ENCODE measurements around the gene EFNA5.

The EFNA5 gene

DNA sequence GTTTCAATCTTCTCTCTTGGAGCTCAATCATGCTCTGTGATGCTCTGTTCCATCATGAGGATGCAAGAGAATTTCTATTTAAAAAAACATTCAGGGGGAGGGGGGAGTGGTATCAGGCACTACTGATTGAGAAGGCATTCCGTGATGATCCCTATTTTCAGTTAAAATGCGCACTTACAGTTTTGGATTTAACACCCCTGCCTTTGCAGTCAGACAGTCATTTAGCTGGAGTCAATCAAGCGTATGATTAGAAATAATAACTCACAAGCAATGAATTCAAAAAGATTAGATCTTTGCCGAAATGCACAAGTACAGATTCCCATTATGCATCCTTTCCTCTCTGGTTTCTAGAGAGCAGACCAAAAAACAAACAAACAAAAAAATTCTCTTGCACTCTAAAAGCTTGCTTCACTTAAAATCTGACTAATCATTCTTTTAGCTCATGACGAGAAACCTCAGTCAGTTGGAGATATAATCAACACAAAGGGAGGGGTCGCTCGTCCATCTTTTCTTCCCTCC is 55.4 kb downstream of the EFNA5 start:
- Histone ChIP-seq H3K4me1 (ENCODE audit: insufficient read depth, low read length) (peaks cover 34% of the 10 kb centered on the region; the same call in 1 of the 2 replicates), H3K9ac (ENCODE audit: low read depth, low read length) (no peak overlapping the region), H3K9me3 (ENCODE audit: control insufficient read depth, insufficient read depth, low read length) (no peaks in the 10 kb centered on the region), H3K36me3 (ENCODE audit: insufficient read depth, low read length) (no peaks in the 10 kb centered on the region)

GRCh38 chr5:107612541-107612940 is 58.2 kb downstream of the EFNA5 start:
- no peak overlapping the region for H3K9ac ChIP-seq (ENCODE audit: low read depth, low read length)
- no peaks in the 10 kb centered on the region for H3K36me3 ChIP-seq (ENCODE audit: insufficient read depth, low read length)
- peaks cover 37% of the 10 kb centered on the region; the same call in 1 of the 2 replicates for H3K4me1 ChIP-seq (ENCODE audit: insufficient read depth, low read length)
- no peaks in the 10 kb centered on the region for H3K9me3 ChIP-seq (ENCODE audit: control insufficient read depth, insufficient read depth, low read length)

DNA sequence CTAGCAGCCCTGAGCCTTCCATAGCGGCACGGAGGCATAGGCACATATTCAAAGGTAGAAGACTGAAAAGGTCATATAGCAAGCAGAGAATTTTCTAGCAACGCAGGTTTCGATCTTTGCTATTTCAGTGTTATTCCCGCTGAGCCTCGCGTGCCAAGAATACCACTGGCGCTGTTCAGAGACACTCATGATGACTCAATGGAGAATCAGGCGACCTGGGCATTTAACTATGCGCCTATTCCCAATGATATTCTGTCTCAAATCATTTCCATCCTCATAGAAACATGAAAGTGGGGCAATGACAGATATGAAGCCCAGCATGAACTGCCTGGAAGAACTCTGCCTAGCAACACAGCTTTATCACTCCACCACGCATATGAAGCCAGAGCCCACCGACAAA is 59.9 kb downstream of the EFNA5 start:
- H3K9me3 ChIP-seq (ENCODE audit: control insufficient read depth, insufficient read depth, low read length), result no peaks in the 10 kb centered on the region
- no peaks in the 10 kb centered on the region for H3K36me3 ChIP-seq (ENCODE audit: insufficient read depth, low read length)
- H3K9ac ChIP-seq (ENCODE audit: low read depth, low read length), result no peak overlapping the region
- H3K4me1 ChIP-seq (ENCODE audit: insufficient read depth, low read length), result peaks cover 35% of the 10 kb centered on the region

DNA sequence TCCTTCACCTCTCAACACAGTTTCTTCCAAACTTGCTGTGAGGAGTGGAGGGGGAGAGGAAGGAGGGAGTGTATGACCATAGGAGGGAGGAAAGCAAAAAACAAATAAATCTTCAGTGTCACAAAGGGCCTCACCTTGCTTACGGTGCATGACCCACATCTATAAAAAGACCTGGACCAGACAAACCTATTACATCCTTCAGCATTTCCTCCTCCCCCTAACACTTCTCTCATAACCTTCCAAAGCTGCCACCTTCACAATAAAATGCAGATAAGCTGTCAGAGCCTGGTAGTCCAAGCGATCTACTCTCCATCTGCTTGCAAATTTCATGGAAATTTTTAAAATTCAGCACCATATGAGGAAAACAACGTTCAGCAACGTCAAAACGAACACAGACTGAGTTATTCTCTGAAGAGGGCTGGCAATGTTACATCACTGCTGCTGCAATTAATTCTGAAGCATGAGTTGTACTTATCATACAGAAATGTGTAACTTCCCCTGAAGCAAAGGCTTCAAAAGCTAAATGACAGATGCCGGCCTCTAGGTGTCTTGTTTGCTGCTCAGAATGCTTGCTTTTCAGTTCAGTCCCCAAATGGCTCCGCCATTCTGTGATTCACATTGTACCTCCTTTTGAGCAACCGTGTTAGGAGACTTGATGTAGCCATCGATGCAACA is 62.9 kb downstream of the EFNA5 start:
- Histone ChIP-seq H3K36me3 (ENCODE audit: insufficient read depth, low read length) (no peaks in the 10 kb centered on the region), H3K9ac (ENCODE audit: low read depth, low read length) (no peak overlapping the region), H3K9me3 (ENCODE audit: control insufficient read depth, insufficient read depth, low read length) (no peaks in the 10 kb centered on the region), H3K4me1 (ENCODE audit: insufficient read depth, low read length) (peaks cover 49% of the 10 kb centered on the region)

DNA sequence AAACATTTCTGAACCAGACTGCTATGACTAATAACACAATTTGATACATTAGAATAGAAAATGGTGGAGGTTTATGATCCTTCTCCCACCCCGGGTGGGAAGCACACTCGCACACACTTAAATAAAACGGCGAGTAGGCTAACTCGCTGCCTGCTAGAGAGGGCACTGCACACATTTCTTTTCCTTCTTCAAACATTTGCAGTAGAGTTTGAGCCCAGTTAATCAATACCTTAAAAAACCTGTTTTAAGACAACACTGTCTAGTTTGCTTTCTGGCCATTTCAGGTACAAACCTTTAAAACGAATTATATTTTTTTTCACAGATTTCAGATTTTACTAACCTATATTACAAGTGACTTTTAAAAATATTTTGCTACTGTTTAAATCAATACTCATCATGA is 63.5 kb downstream of the EFNA5 start:
- Histone ChIP-seq H3K9ac (ENCODE audit: low read depth, low read length) (no peak overlapping the region), H3K36me3 (ENCODE audit: insufficient read depth, low read length) (no peaks in the 10 kb centered on the region), H3K4me1 (ENCODE audit: insufficient read depth, low read length) (peaks cover 54% of the 10 kb centered on the region), H3K9me3 (ENCODE audit: control insufficient read depth, insufficient read depth, low read length) (no peaks in the 10 kb centered on the region)

DNA sequence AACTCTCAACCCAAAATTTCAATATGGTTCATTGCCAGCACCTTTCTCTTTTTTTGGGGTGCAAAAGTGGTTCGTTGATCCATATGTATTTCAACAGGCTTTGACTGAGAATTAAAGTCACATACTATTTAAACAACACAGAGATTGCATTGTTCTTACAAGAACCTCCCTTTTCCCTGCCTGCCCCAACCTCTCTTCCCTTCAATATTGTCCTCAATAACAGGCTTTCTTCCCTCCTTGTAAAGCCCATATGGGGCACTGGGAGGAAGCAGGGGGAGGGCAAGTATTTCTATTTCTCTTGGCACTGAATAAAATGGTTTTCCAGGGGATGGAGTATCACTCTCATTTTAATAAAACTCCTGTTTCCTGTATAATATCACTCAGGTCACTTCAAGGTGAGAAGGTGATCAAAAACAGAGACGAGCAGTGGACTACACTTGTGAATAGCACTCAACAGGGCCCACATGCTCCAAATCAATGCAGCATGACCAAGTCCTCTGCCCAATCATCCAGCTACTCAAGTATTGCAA is 65.1 kb downstream of the EFNA5 start:
- H3K4me1 ChIP-seq (ENCODE audit: insufficient read depth, low read length), result peaks cover 43% of the 10 kb centered on the region
- H3K9me3 ChIP-seq (ENCODE audit: control insufficient read depth, insufficient read depth, low read length), result no peaks in the 10 kb centered on the region
- H3K36me3 ChIP-seq (ENCODE audit: insufficient read depth, low read length), result no peaks in the 10 kb centered on the region
- no peak overlapping the region for H3K9ac ChIP-seq (ENCODE audit: low read depth, low read length)

DNA sequence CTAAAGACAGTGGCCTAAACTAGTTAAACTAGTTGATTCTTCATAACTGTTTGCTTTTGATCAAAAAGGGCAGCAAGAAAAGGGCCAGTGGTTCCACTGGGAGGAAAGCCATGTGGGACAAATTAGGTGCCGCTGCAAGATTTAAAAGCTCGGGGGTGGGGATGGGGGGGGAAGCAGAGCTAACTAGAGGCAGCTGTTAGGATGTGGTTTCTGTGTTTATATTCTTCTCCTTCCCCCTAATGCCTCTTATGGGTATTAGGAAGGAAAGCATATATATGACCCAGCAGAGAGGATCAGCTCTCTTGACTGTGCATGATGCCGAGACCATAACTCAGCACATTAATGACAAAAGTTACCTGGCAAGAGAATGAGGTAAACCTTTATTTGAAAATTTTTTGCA is 65.7 kb downstream of the EFNA5 start:
- H3K36me3 ChIP-seq (ENCODE audit: insufficient read depth, low read length), result no peaks in the 10 kb centered on the region
- no peak overlapping the region for H3K9ac ChIP-seq (ENCODE audit: low read depth, low read length)
- no peaks in the 10 kb centered on the region for H3K9me3 ChIP-seq (ENCODE audit: control insufficient read depth, insufficient read depth, low read length)
- H3K4me1 ChIP-seq (ENCODE audit: insufficient read depth, low read length), result peaks cover 45% of the 10 kb centered on the region

- Histone ChIP-seq H3K9ac (ENCODE audit: low read depth, low read length) (no peak overlapping the region), H3K4me1 (ENCODE audit: insufficient read depth, low read length) (peaks cover 46% of the 10 kb centered on the region), H3K36me3 (ENCODE audit: insufficient read depth, low read length) (no peaks in the 10 kb centered on the region)
Measured at GRCh38 chr5:107604146-107604910, 66.4 kb downstream of the EFNA5 start.

DNA sequence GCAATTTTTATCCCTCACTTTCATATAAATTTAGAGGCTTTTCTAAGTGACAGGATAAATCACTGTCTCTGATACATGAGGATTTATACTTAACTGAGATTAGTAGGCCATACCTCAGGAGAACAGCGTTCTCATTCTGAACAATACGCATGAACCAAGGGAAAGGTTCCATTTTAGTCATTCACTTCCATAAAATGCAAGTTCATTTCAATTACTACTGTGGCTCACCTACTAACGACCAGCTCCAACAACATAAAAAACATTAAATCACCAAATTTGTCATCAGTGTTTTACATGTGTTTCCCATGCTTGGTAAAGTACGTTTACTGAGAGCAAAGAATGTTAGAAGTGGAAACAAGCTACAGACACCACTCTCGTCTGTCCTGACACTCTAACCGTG is 67.4 kb downstream of the EFNA5 start:
- peaks cover 46% of the 10 kb centered on the region for H3K4me1 ChIP-seq (ENCODE audit: insufficient read depth, low read length)
- H3K9me3 ChIP-seq (ENCODE audit: control insufficient read depth, insufficient read depth, low read length), result no peaks in the 10 kb centered on the region
- no peak overlapping the region for H3K9ac ChIP-seq (ENCODE audit: low read depth, low read length)
- no peaks in the 10 kb centered on the region for H3K36me3 ChIP-seq (ENCODE audit: insufficient read depth, low read length)

More at GRCh38 chr5:107604146-107604910, 66.4 kb downstream of the EFNA5 start:
- H3K9me3 ChIP-seq (ENCODE audit: control insufficient read depth, insufficient read depth, low read length), result no peaks in the 10 kb centered on the region

GRCh38 chr5:107602896-107603295 is 67.8 kb downstream of the EFNA5 start:
- H3K9me3 ChIP-seq (ENCODE audit: control insufficient read depth, insufficient read depth, low read length), result no peaks in the 10 kb centered on the region

DNA sequence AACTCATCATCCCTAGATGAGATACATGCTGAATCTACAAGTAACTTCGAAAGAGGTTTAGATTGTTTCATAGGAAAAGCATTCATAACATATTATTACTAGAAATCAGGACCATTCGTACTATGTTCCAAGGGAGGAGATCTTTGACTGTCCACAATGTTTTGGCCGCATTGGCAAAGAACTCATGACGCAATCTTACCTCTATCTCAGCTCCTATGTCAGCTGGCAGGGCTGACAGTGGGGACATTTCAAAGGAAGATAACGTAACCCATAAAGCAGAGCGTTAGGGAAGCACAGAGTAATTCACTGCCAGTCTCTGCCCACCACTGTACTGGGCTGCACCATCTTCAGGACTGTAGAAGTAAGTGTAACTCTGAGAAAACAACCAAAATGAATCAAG is 69.7 kb downstream of the EFNA5 start:
- H3K36me3 ChIP-seq (ENCODE audit: insufficient read depth, low read length), result no peaks in the 10 kb centered on the region
- no peak overlapping the region for H3K9ac ChIP-seq (ENCODE audit: low read depth, low read length)
- peaks cover 33% of the 10 kb centered on the region for H3K4me1 ChIP-seq (ENCODE audit: insufficient read depth, low read length)

More at GRCh38 chr5:107602896-107603295, 67.8 kb downstream of the EFNA5 start:
- Histone ChIP-seq H3K9ac (ENCODE audit: low read depth, low read length) (no peak overlapping the region), H3K36me3 (ENCODE audit: insufficient read depth, low read length) (no peaks in the 10 kb centered on the region), H3K4me1 (ENCODE audit: insufficient read depth, low read length) (peaks cover 42% of the 10 kb centered on the region)

DNA sequence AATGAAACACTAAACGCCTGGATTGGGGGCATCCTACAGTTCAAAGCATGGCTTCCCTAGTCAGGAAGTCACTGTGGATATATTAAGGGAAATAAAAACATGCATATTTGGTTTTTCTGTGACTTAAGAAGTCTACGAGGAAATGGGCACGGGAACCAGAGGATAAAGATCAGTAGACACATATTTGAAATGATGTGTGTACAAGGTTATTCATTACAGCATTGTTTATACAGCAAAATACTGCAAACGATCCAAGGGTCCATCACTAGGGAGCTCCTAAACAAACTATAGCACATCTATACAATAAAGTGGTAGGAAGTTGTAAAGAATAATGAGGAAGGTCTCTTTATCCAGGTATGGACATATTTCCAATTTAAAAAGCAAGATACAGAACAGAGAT is 71.8 kb downstream of the EFNA5 start:
- no peaks in the 10 kb centered on the region for H3K9me3 ChIP-seq (ENCODE audit: control insufficient read depth, insufficient read depth, low read length)
- peaks cover 16% of the 10 kb centered on the region; the same call in 1 of the 2 replicates for H3K4me1 ChIP-seq (ENCODE audit: insufficient read depth, low read length)
- H3K36me3 ChIP-seq (ENCODE audit: insufficient read depth, low read length), result no peaks in the 10 kb centered on the region
- H3K9ac ChIP-seq (ENCODE audit: low read depth, low read length), result no peak overlapping the region

More for the DNA sequence above, 69.7 kb downstream of the EFNA5 start:
- H3K9me3 ChIP-seq (ENCODE audit: control insufficient read depth, insufficient read depth, low read length), result no peaks in the 10 kb centered on the region

GRCh38 chr5:107597803-107598202 is 72.9 kb downstream of the EFNA5 start:
- no peaks in the 10 kb centered on the region for H3K9me3 ChIP-seq (ENCODE audit: control insufficient read depth, insufficient read depth, low read length)
- no peaks in the 10 kb centered on the region; the same call in 1 of the 2 replicates for H3K36me3 ChIP-seq (ENCODE audit: insufficient read depth, low read length)
- peaks cover 13% of the 10 kb centered on the region for H3K4me1 ChIP-seq (ENCODE audit: insufficient read depth, low read length)

DNA sequence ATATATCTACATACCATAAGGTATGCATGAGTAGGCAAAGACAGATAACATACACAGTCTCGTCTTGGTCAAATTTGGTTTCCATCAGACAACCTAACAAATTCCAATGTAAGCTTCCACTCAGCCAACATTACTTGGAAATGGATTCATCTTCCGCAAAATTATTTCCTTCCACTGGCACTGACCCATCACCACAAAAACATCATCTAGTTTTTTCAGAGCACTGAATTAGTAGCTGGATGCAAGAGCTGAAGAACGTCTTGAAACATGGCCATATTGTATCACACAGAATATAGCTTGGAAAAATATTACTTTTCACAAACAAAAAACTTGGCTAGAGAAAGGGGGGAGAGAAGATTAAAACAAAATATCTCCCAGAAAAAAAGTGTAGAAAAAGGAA is 73.5 kb downstream of the EFNA5 start:
- Histone ChIP-seq H3K4me1 (ENCODE audit: insufficient read depth, low read length) (peaks cover 9% of the 10 kb centered on the region), H3K36me3 (ENCODE audit: insufficient read depth, low read length) (no peaks in the 10 kb centered on the region; the same call in 1 of the 2 replicates), H3K9ac (ENCODE audit: low read depth, low read length) (no peak overlapping the region), H3K9me3 (ENCODE audit: control insufficient read depth, insufficient read depth, low read length) (no peaks in the 10 kb centered on the region)

More at GRCh38 chr5:107597803-107598202, 72.9 kb downstream of the EFNA5 start:
- H3K9ac ChIP-seq (ENCODE audit: low read depth, low read length), result no peak overlapping the region
